Measurements from ENCODE around the gene SORCS2. TPM values are rescaled to one million over a fixed set of nuclear protein-coding genes. Genes with fewer than 3 reads are reported as not detected.

Gene SORCS2
- total RNA-seq, 2 donors from 2014 or later: 1.5 to 1.7 TPM

GRCh38 chr4:7741946-7742806 is 549.8 kb downstream of the SORCS2 start:
- no peak for DNase-seq (ENCODE audit: low spot score)
- H3K4me3 ChIP-seq: no peak overlapping the region
- H3K27ac ChIP-seq: no peak overlapping the region
- H3K4me1 ChIP-seq: peaks cover 0 to 3% of the 10 kb centered on the region in 2 donors
- H3K27me3 ChIP-seq: no peaks in the 10 kb centered on the region
- H3K9me3 ChIP-seq: no peaks in the 10 kb centered on the region
- TF ChIP-seq CTCF (IDR thresholded peaks at IDR 0.05): no peak
- H3K36me3 ChIP-seq: no peaks in the 10 kb centered on the region

- Histone ChIP-seq H3K4me1 (peaks cover 0 to 3% of the 10 kb centered on the region in 2 donors), H3K27me3 (no peaks in the 10 kb centered on the region), H3K27ac (no peak overlapping the region), H3K36me3 (no peaks in the 10 kb centered on the region), H3K4me3 (no peak overlapping the region), H3K9me3 (no peaks in the 10 kb centered on the region)
- no peak for DNase-seq (ENCODE audit: low spot score)
- TF ChIP-seq CTCF (IDR thresholded peaks at IDR 0.05): no peak
Measured at GRCh38 chr4:7742807-7743280, 550.5 kb downstream of the SORCS2 start.

- H3K4me3 ChIP-seq: no peak overlapping the region
- H3K27me3 ChIP-seq: no peaks in the 10 kb centered on the region
- no peak overlapping the region for H3K27ac ChIP-seq
- H3K4me1 ChIP-seq: peaks cover 0 to 3% of the 10 kb centered on the region in 2 donors
- DNase-seq (ENCODE audit: low spot score): no peak
- H3K36me3 ChIP-seq: no peaks in the 10 kb centered on the region
- H3K9me3 ChIP-seq: no peaks in the 10 kb centered on the region
- no peak for TF ChIP-seq CTCF (IDR thresholded peaks at IDR 0.05)
Measured at GRCh38 chr4:7744142-7744804, 551.9 kb downstream of the SORCS2 start.

GRCh38 chr4:7745301-7745885 is 553.1 kb downstream of the SORCS2 start:
- H3K9me3 ChIP-seq: no peaks in the 10 kb centered on the region
- H3K4me3 ChIP-seq: no peak overlapping the region
- no peak for DNase-seq (ENCODE audit: low spot score)
- no peak overlapping the region for H3K27ac ChIP-seq
- no peaks in the 10 kb centered on the region for H3K36me3 ChIP-seq
- H3K27me3 ChIP-seq: no peaks in the 10 kb centered on the region
- no peak for TF ChIP-seq CTCF (IDR thresholded peaks at IDR 0.05)
- H3K4me1 ChIP-seq: peaks cover 0 to 3% of the 10 kb centered on the region in 2 donors

- no peaks in the 10 kb centered on the region for H3K9me3 ChIP-seq
- H3K36me3 ChIP-seq: no peaks in the 10 kb centered on the region
- no peak overlapping the region for H3K4me3 ChIP-seq
- no peaks in the 10 kb centered on the region for H3K27me3 ChIP-seq
- no peak for DNase-seq (ENCODE audit: low spot score)
- TF ChIP-seq CTCF (IDR thresholded peaks at IDR 0.05): no peak
- peaks cover 0 to 3% of the 10 kb centered on the region in 2 donors for H3K4me1 ChIP-seq
- no peak overlapping the region for H3K27ac ChIP-seq
Measured at GRCh38 chr4:7746351-7747061, 554.2 kb downstream of the SORCS2 start.
